B cell (primary cell): ENCODE results near the gene CAMK2A. TPM values are rescaled to one million over a fixed set of nuclear protein-coding genes. Genes with fewer than 3 reads are reported as not detected.

Experiments used
- ATAC-seq: fragments of 200-7000 bp; cut with Tn5 transposase; one replicate; pipeline ENCODE4 v1.10.0; 2021; ENCODE audit warnings: low read depth, mild to moderate bottlenecking, moderate number of reproducible peaks, moderate library complexity
- CTCF ChIA-PET: fragments of 350-600 bp; sonication (Branson Sonifier 250); formaldehyde crosslinking; loops from one replicate; lab custom pipeline; 2021; ENCODE audit warnings: antibody characterized with exemption, inconsistent platforms; lab: Charles Lee
- POLR2A ChIA-PET: fragments of 350-600 bp; sonication (Branson Sonifier 250); formaldehyde crosslinking; loops from one replicate; lab custom pipeline; 2021; ENCODE audit warnings: antibody characterized with exemption; lab: Charles Lee
- DNase-seq: peaks from one replicate; pipeline ENCODE4 v3.0.0; 2013
- H2AFZ ChIP-seq: 2 replicates; pipeline ENCODE4 v1.6.1; 2012; ENCODE audit warnings: mild to moderate bottlenecking, low read depth, low read length; ENCODE audit not compliant: insufficient read depth, poor library complexity, severe bottlenecking
- H3K27ac ChIP-seq, 2 donors: 1 replicate in 1 of 2; 2 replicates in 1 of 2; pipeline ENCODE4 v1.5.1; 2012 to 2013; ENCODE audit warnings: low read length in 2 of 2, mild to moderate bottlenecking in 2 of 2, moderate library complexity in 1 of 2
- H3K27me3 ChIP-seq, 4 experiments: fragments of 200-600 bp in 1 of 4; sonication (generic) in 1 of 4; replicated peaks in 1 of 4; 1 replicate in 2 of 4; 2 replicates in 2 of 4; pipeline versions ENCODE4 v1.6.1 to v1.7.0; 2013 to 2016; ENCODE audit warnings: low read length in 3 of 4, mild to moderate bottlenecking in 2 of 4, mixed read lengths in 1 of 4, moderate library complexity in 1 of 4; ENCODE audit not compliant: insufficient read depth in 4 of 4, control insufficient read depth in 3 of 4; ENCODE audit errors: control extremely low read depth in 1 of 4
- H3K36me3 ChIP-seq, 2 experiments: replicated peaks in 1 of 2; 1 replicate in 1 of 2; 2 replicates in 1 of 2; pipeline versions ENCODE4 v1.6.1 to v1.7.1; 2013; ENCODE audit warnings: low read length in 1 of 2; ENCODE audit not compliant: insufficient read depth in 2 of 2, control insufficient read depth in 1 of 2; ENCODE audit errors: control extremely low read depth in 1 of 2, extremely low read depth in 1 of 2
- H3K4me1 ChIP-seq, 2 donors: fragments of 200-600 bp in 1 of 2; sonication (generic) in 1 of 2; 1 replicate in 1 of 2; 2 replicates in 1 of 2; pipeline versions ENCODE4 v1.5.1 to v1.6.1; 2013 to 2017; ENCODE audit warnings: low read length in 2 of 2; ENCODE audit not compliant: control insufficient read depth in 2 of 2, insufficient read depth in 2 of 2
- H3K4me2 ChIP-seq: replicated peaks from 2 replicates; pipeline ENCODE3; 2012; ENCODE audit warnings: mild to moderate bottlenecking, low read depth, low read length; ENCODE audit not compliant: poor library complexity, severe bottlenecking
- H3K4me3 ChIP-seq, 5 experiments: fragments of 200-600 bp in 1 of 5; sonication (generic) in 1 of 5; 1 replicate in 3 of 5; 2 replicates in 2 of 5; pipeline versions ENCODE4 v1.5.1 to v1.7.0; 2011 to 2016; ENCODE audit warnings: low read length in 4 of 5, mild to moderate bottlenecking in 4 of 5, low read depth in 2 of 5, control low read depth in 1 of 5, moderate library complexity in 1 of 5; ENCODE audit not compliant: insufficient read depth in 1 of 5; ENCODE audit errors: control extremely low read depth in 1 of 5, extremely low read depth in 1 of 5
- H3K79me2 ChIP-seq: fragments of 200-600 bp; sonication (generic); one replicate; pipeline ENCODE4 v1.6.0; 2016; ENCODE audit warnings: low read length; ENCODE audit not compliant: control insufficient read depth, insufficient read depth
- H3K9ac ChIP-seq: fragments of 200-600 bp; sonication (generic); 2 replicates; pipeline ENCODE4 v1.6.1; 2017; ENCODE audit warnings: mild to moderate bottlenecking, low read length, moderate library complexity
- H3K9me3 ChIP-seq, 3 donors: one replicate each; pipeline versions ENCODE4 v1.6.1 to v1.7.1; 2013; ENCODE audit warnings: low read length in 2 of 3; ENCODE audit not compliant: control insufficient read depth in 2 of 3, insufficient read depth in 1 of 3; ENCODE audit errors: control extremely low read depth in 1 of 3
- H4K20me1 ChIP-seq: 2 replicates; pipeline ENCODE4 v1.6.0; 2012; ENCODE audit warnings: mild to moderate bottlenecking, low read length; ENCODE audit not compliant: insufficient read depth, control insufficient read depth, poor library complexity, severe bottlenecking
- H3K27ac Mint-ChIP-seq: one replicate; pipeline ENCODE4 v1.8.0; 2021; ENCODE audit warnings: mixed read lengths
- H3K27me3 Mint-ChIP-seq: one replicate; pipeline ENCODE4 v1.8.0; 2021; ENCODE audit warnings: mixed read lengths
- H3K4me1 Mint-ChIP-seq: one replicate; pipeline ENCODE4 v1.8.0; 2021; ENCODE audit warnings: mixed read lengths
- H3K4me3 Mint-ChIP-seq: one replicate; pipeline ENCODE4 v1.8.0; 2021; ENCODE audit warnings: mixed read lengths
- H3K9me3 Mint-ChIP-seq: one replicate; pipeline ENCODE4 v1.8.0; 2022; ENCODE audit warnings: mixed read lengths; ENCODE audit not compliant: insufficient read depth
- EZH2 ChIP-seq: IDR thresholded peaks from 2 replicates; pipeline ENCODE4 v1.6.1; 2012; ENCODE audit warnings: borderline replicate concordance, low read depth, mild to moderate bottlenecking, moderate library complexity, low read length; ENCODE audit not compliant: insufficient read depth, poor library complexity, severe bottlenecking
- WGBS: methylation state at CpG from one replicate; pipeline ENCODE4 v1.1.5; 2013; ENCODE audit warnings: missing lambda C conversion rate; ENCODE audit not compliant: insufficient coverage; 5-methylcytosine and 5-hydroxymethylcytosine counted together
- intact Hi-C: fragments of 100-400 bp; cut with micrococcal nuclease; formaldehyde crosslinking; loops from one replicate; pipeline ENCODE4 v1.10.0; 2022
- polyA plus RNA-seq: library from polyadenylated mRNA; depleted of rRNA; stranded (reverse); fragments of >200 nt; gene quantifications from 2 replicates; pipeline ENCODE4 v1.2.3, GENCODE V29; 2012
- total RNA-seq, 2 donors: library from RNA; stranded (reverse); fragments of 120-200 nt in 1 of 2; gene quantifications; 1 replicate in 1 of 2; 2 replicates in 1 of 2; pipeline versions ENCODE4 v1.2.3 to v1.2.4, GENCODE V29; 2013 to 2022
- TF ChIP-seq, protein P1 (sequence below): fragments of 200-600 bp; IDR thresholded peaks from one replicate; pipeline ENCODE4 v1.8.0; 2022; ENCODE audit warnings: antibody characterized with exemption, mild to moderate bottlenecking

CAMK2A gene
- total and polyA plus RNA-seq, 2 donors (not counting 1 experiment from before 2014, with no cell fraction given) = not detected

GRCh38 chr5:150182774-150183173, 106.8 kb downstream of the CAMK2A start:
- no peak overlapping the region for H3K4me2 ChIP-seq
- H3K9ac ChIP-seq = no peak overlapping the region
- ATAC-seq (no peak), DNase-seq (no peak)
- H3K4me1 ChIP-seq = no peaks in the 10 kb centered on the region
- no peak overlapping the region for H3K4me3 ChIP-seq
- intact Hi-C loops = no loop called here
- WGBS = 98% methylated on average over 7 of the region's 10 CpGs
- H3K27me3 ChIP-seq = no peaks in the 10 kb centered on the region
- no peaks in the 10 kb centered on the region for H3K36me3 ChIP-seq
- Mint-ChIP-seq H3K27me3 (peaks cover 10% of the 10 kb centered on the region), H3K27ac (no peak overlapping the region), H3K4me3 (no peak overlapping the region), H3K9me3 (no peaks in the 10 kb centered on the region), H3K4me1 (no peaks in the 10 kb centered on the region)
- H3K27ac ChIP-seq = no peak overlapping the region
- no peaks in the 10 kb centered on the region for H3K9me3 ChIP-seq
- ChIA-PET CTCF (no interaction called here), POLR2A (no interaction called here)
- no peaks in the 10 kb centered on the region for H3K79me2 ChIP-seq
- H2AFZ ChIP-seq = no peak overlapping the region
- no peak for TF ChIP-seq EZH2
- TF ChIP-seq, protein P1, sequence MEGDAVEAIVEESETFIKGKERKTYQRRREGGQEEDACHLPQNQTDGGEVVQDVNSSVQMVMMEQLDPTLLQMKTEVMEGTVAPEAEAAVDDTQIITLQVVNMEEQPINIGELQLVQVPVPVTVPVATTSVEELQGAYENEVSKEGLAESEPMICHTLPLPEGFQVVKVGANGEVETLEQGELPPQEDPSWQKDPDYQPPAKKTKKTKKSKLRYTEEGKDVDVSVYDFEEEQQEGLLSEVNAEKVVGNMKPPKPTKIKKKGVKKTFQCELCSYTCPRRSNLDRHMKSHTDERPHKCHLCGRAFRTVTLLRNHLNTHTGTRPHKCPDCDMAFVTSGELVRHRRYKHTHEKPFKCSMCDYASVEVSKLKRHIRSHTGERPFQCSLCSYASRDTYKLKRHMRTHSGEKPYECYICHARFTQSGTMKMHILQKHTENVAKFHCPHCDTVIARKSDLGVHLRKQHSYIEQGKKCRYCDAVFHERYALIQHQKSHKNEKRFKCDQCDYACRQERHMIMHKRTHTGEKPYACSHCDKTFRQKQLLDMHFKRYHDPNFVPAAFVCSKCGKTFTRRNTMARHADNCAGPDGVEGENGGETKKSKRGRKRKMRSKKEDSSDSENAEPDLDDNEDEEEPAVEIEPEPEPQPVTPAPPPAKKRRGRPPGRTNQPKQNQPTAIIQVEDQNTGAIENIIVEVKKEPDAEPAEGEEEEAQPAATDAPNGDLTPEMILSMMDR = no peak
- no peaks in the 10 kb centered on the region for H4K20me1 ChIP-seq

DNA sequence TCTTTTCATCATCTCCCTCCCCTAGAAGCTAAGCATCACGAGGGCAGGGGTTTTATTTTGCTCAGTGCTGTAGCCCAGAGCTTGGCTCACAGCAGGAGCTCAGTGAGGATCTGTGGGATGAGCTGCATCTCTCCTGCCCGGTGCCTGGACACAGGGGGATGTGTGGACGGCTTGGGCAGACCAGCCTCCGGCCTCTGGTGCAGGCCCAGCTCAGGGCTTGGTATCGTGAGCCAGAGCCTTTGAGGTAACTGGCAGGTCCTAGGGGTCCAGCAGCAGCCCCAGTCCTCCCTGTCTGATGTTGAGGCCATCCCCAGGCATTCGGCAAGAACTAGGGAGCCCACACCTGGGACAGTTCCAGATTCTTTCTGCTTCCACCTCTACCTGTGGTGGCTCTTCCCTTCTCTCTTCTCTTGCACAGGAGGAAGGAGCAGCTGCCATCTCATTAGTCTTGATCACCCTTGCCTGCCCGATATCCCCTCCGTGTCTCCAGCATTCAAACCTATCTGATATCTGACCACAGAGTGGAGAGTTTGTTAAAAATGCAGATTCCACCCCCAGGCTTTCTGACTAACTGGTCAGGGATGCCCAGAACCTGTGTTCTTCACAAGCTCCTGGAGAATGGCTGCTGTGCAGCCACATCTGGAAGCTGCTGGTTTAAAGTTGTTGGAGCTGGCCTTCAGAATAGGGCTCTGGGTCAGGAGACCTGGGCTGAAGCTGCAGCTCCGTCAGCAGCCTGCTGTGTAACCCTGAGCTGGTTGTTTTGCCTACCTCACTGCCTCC, 107.6 kb downstream of the CAMK2A start:
- Histone ChIP-seq H3K4me2 (no peak overlapping the region), H3K9ac (no peak overlapping the region), H3K9me3 (no peaks in the 10 kb centered on the region), H2AFZ (no peak overlapping the region), H3K27me3 (peaks cover 0 to under 1% (median 0%) of the 10 kb centered on the region in 4 experiments), H3K4me1 (no peaks in the 10 kb centered on the region), H3K27ac (no peak overlapping the region), H3K79me2 (no peaks in the 10 kb centered on the region), H4K20me1 (no peaks in the 10 kb centered on the region), H3K4me3 (no peak overlapping the region), H3K36me3 (no peaks in the 10 kb centered on the region)
- Mint-ChIP-seq H3K9me3 (no peaks in the 10 kb centered on the region), H3K27ac (no peak overlapping the region), H3K4me1 (no peaks in the 10 kb centered on the region), H3K27me3 (peaks cover 7% of the 10 kb centered on the region), H3K4me3 (no peak overlapping the region)
- CTCF ChIA-PET = no interaction called here
- ATAC-seq = no peak
- DNase-seq = no peak
- intact Hi-C loops = no loop called here
- POLR2A ChIA-PET = no interaction called here
- TF ChIP-seq, protein P1 = no peak
- TF ChIP-seq EZH2 = no peak
- WGBS = 90% methylated on average over 7 of the region's 9 CpGs
